ENCODE measurements around the gene LCN12. TPM values are rescaled to one million over a fixed set of nuclear protein-coding genes. Genes with fewer than 3 reads are reported as not detected.

LCN12 gene
- total RNA-seq, 1 donor from 2014 or later: 1.9 TPM

GRCh38 chr9:136957461-136957860 lies 5.4 kb downstream of the LCN12 start:
- no peak for ATAC-seq
- H3K27me3 ChIP-seq (ENCODE audit: low read depth): no peaks in the 10 kb centered on the region
- no peaks in the 10 kb centered on the region for H3K36me3 ChIP-seq
- intact Hi-C loops (cut with DNase I): no loop called here
- DNase-seq: no peak
- H3K27ac ChIP-seq: no peak overlapping the region
- no peak overlapping the region for H3K4me3 ChIP-seq
- TF ChIP-seq CTCF (IDR thresholded peaks at IDR 0.05): no peak
- H3K9me3 ChIP-seq: no peaks in the 10 kb centered on the region
- no peaks in the 10 kb centered on the region for H3K4me1 ChIP-seq

GRCh38 chr9:136957901-136958300 lies 5.8 kb downstream of the LCN12 start:
- intact Hi-C loops (cut with DNase I): no loop called here
- DNase-seq: no peak
- H3K9me3 ChIP-seq: no peaks in the 10 kb centered on the region
- H3K36me3 ChIP-seq: no peaks in the 10 kb centered on the region
- ATAC-seq: no peak
- H3K27me3 ChIP-seq (ENCODE audit: low read depth): no peaks in the 10 kb centered on the region
- H3K27ac ChIP-seq: no peak overlapping the region
- no peaks in the 10 kb centered on the region for H3K4me1 ChIP-seq
- H3K4me3 ChIP-seq: no peak overlapping the region
- no peak for TF ChIP-seq CTCF (IDR thresholded peaks at IDR 0.05)

- ATAC-seq (no peak), DNase-seq (no peak)
- H3K9me3 ChIP-seq: no peaks in the 10 kb centered on the region
- no peak overlapping the region for H3K4me3 ChIP-seq
- no peaks in the 10 kb centered on the region for H3K27me3 ChIP-seq (ENCODE audit: low read depth)
- H3K36me3 ChIP-seq: no peaks in the 10 kb centered on the region
- TF ChIP-seq CTCF (IDR thresholded peaks at IDR 0.05): no peak
- intact Hi-C loops (cut with DNase I): no loop called here
- no peaks in the 10 kb centered on the region for H3K4me1 ChIP-seq
- no peak overlapping the region for H3K27ac ChIP-seq
These were observed 6.4 kb downstream of the LCN12 start for GRCh38 chr9:136958473-136958872.

GRCh38 chr9:136958898-136959850 lies 7.1 kb downstream of the LCN12 start:
- Histone ChIP-seq H3K4me3 (no peak overlapping the region), H3K27ac (peak overlapping the region; percentile 31), H3K36me3 (no peaks in the 10 kb centered on the region), H3K4me1 (no peaks in the 10 kb centered on the region), H3K27me3 (ENCODE audit: low read depth) (no peaks in the 10 kb centered on the region), H3K9me3 (no peaks in the 10 kb centered on the region)
- TF ChIP-seq CTCF (IDR thresholded peaks at IDR 0.05): no peak
- ATAC-seq: peak in 1 of 2 donors; percentile 16
- intact Hi-C loops (cut with DNase I): no loop called here
- DNase-seq: no peak

- ATAC-seq: peak; percentile 14 to 27
These were observed 8.3 kb downstream of the LCN12 start for GRCh38 chr9:136960212-136960937.

More at GRCh38 chr9:136960212-136960937, 8.3 kb downstream of the LCN12 start:
- no peaks in the 10 kb centered on the region for H3K4me1 ChIP-seq
- no peaks in the 10 kb centered on the region for H3K36me3 ChIP-seq
- no peak for TF ChIP-seq CTCF (IDR thresholded peaks at IDR 0.05)
- DNase-seq: no peak
- no peaks in the 10 kb centered on the region for H3K27me3 ChIP-seq (ENCODE audit: low read depth)
- H3K27ac ChIP-seq: no peak overlapping the region
- intact Hi-C loops (cut with DNase I): no loop called here
- no peak overlapping the region for H3K4me3 ChIP-seq
- H3K9me3 ChIP-seq: no peaks in the 10 kb centered on the region
